Caco-2 (cell line): ENCODE measurements around the gene MYL3. TPM values are rescaled to one million over a fixed set of nuclear protein-coding genes. Genes with fewer than 3 reads are reported as not detected.

Experiments used
- BruUV-seq: library from RNA; stranded (reverse); fragments of 400-500 nt; replicated peaks from 2 replicates; lab custom pipeline; 2021; lab: Mats Ljungman, UMichigan
- CTCF ChIA-PET: fragments of 300-600 bp; sonication (Branson Sonifier 250); formaldehyde crosslinking; loops from one replicate; lab custom pipeline; 2022; ENCODE audit warnings: antibody characterized with exemption; lab: Charles Lee
- POLR2A ChIA-PET: fragments of 300-600 bp; sonication (Branson Sonifier 250); formaldehyde crosslinking; loops from one replicate; lab custom pipeline; 2022; ENCODE audit warnings: antibody characterized with exemption; lab: Charles Lee
- DNase-seq, 2 experiments: peaks; one replicate each; pipeline versions ENCODE4 v3.0.0 to v3.0.0-alpha.2; 2020 to 2022
- H3K27me3 ChIP-seq: replicated peaks from 2 replicates; pipeline ENCODE4 v1.6.0; 2011; ENCODE audit warnings: low read length; ENCODE audit not compliant: control insufficient read depth, insufficient read depth
- H3K36me3 ChIP-seq: 2 replicates; pipeline ENCODE4 v1.5.1; 2011; ENCODE audit warnings: low read length; ENCODE audit not compliant: control insufficient read depth, insufficient read depth
- H3K4me1 ChIP-seq: fragments of 250-450 bp; sonication (Bioruptor Pico); 2 replicates; pipeline ENCODE4 v1.5.1; 2020; ENCODE audit warnings: mild to moderate bottlenecking
- H3K4me3 ChIP-seq: 2 replicates; pipeline ENCODE4 v1.5.1; 2011; ENCODE audit warnings: low read depth, mild to moderate bottlenecking, control low read depth, low read length
- H3K9me3 ChIP-seq: fragments of 250-450 bp; sonication (Bioruptor Pico); 2 replicates; pipeline ENCODE4 v1.5.1; 2020; ENCODE audit warnings: mild to moderate bottlenecking, moderate library complexity
- H3K27ac Mint-ChIP-seq: one replicate; pipeline ENCODE4 v1.8.0; 2022; ENCODE audit warnings: mixed read lengths; ENCODE audit not compliant: unreplicated experiment
- H3K27me3 Mint-ChIP-seq: one replicate; pipeline ENCODE4 v1.8.0; 2022; ENCODE audit warnings: mixed read lengths; ENCODE audit not compliant: insufficient read depth, unreplicated experiment
- H3K36me3 Mint-ChIP-seq: one replicate; pipeline ENCODE4 v1.8.0; 2022; ENCODE audit warnings: mild to moderate bottlenecking, mixed read lengths; ENCODE audit not compliant: insufficient read depth, unreplicated experiment
- H3K4me1 Mint-ChIP-seq: one replicate; pipeline ENCODE4 v1.8.0; 2022; ENCODE audit warnings: low read depth, mixed read lengths; ENCODE audit not compliant: unreplicated experiment
- H3K4me3 Mint-ChIP-seq: one replicate; pipeline ENCODE4 v1.8.0; 2022; ENCODE audit warnings: mild to moderate bottlenecking, moderate library complexity, mixed read lengths; ENCODE audit not compliant: unreplicated experiment
- H3K9me3 Mint-ChIP-seq: one replicate; pipeline ENCODE4 v1.8.0; 2022; ENCODE audit warnings: mixed read lengths; ENCODE audit not compliant: unreplicated experiment
- intact Hi-C: fragments of 100-400 bp; cut with micrococcal nuclease; formaldehyde crosslinking; loops from one replicate; pipeline ENCODE4 v1.10.0; 2022; ENCODE audit not compliant: unreplicated experiment
- total RNA-seq: library from RNA; stranded (reverse); gene quantifications from 2 replicates; pipeline ENCODE4 v1.2.3, GENCODE V29; 2022
- TF ChIP-seq, protein P1 (sequence below), 2 experiments: fragments of 200-600 bp in 1 of 2; IDR thresholded peaks; 1 replicate in 1 of 2; 2 replicates in 1 of 2; pipeline versions ENCODE4 v1.5.1 to v1.8.0; 2011 to 2022; ENCODE audit warnings: antibody characterized with exemption in 1 of 2, control low read depth in 1 of 2, inconsistent platforms in 1 of 2, low read depth in 1 of 2, low read length in 1 of 2, mild to moderate bottlenecking in 1 of 2, moderate library complexity in 1 of 2; ENCODE audit not compliant: insufficient read depth in 1 of 2, severe bottlenecking in 1 of 2, unreplicated experiment in 1 of 2

The MYL3 gene
- total RNA-seq, 1 experiment from 2014 or later = 13.8 TPM

DNA sequence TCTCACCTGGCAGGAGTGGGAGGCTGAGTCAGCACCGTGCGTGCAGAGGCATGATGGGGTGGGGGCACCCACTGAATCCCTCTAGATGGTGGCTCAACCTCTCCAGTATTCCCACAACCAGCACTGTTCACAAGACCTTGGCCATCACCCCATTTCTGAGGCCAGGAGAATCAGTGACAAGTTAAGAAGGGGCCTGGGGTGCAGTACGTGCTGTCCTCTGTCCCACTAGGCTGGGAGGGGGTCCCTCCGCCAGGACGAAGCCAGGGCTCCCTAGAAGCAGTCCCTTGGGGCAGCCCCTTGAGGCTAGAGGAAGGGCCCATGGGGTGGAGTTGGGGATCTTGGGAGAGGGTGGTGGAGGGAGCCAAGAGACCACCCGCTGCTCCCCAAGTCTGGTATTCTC, 4.8 kb downstream of the MYL3 start:
- Histone ChIP-seq H3K4me3 (no peak overlapping the region), H3K4me1 (peaks cover 9% of the 10 kb centered on the region), H3K36me3 (no peaks in the 10 kb centered on the region), H3K9me3 (no peaks in the 10 kb centered on the region), H3K27me3 (no peaks in the 10 kb centered on the region)
- no peaks in the 10 kb centered on the region for H3K9me3 Mint-ChIP-seq
- no peaks in the 10 kb centered on the region for H3K27me3 Mint-ChIP-seq
- peaks cover 6% of the 10 kb centered on the region for H3K4me1 Mint-ChIP-seq
- TF ChIP-seq, protein P1, sequence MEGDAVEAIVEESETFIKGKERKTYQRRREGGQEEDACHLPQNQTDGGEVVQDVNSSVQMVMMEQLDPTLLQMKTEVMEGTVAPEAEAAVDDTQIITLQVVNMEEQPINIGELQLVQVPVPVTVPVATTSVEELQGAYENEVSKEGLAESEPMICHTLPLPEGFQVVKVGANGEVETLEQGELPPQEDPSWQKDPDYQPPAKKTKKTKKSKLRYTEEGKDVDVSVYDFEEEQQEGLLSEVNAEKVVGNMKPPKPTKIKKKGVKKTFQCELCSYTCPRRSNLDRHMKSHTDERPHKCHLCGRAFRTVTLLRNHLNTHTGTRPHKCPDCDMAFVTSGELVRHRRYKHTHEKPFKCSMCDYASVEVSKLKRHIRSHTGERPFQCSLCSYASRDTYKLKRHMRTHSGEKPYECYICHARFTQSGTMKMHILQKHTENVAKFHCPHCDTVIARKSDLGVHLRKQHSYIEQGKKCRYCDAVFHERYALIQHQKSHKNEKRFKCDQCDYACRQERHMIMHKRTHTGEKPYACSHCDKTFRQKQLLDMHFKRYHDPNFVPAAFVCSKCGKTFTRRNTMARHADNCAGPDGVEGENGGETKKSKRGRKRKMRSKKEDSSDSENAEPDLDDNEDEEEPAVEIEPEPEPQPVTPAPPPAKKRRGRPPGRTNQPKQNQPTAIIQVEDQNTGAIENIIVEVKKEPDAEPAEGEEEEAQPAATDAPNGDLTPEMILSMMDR (IDR thresholded peaks at IDR 0.05; ENCODE audit: insufficient read depth in 1 of 2, low read depth in 1 of 2, low read length in 1 of 2, severe bottlenecking in 1 of 2, unreplicated experiment in 1 of 2) = no peak
- no TSS peak for BruUV-seq
- peaks cover 5% of the 10 kb centered on the region for H3K36me3 Mint-ChIP-seq
- H3K4me3 Mint-ChIP-seq = no peak overlapping the region
- ChIA-PET POLR2A (no interaction called here), CTCF (no interaction called here)
- DNase-seq = peak in 1 of 2 experiments; percentile 22
- intact Hi-C loops = no loop called here
- H3K27ac Mint-ChIP-seq = no peak overlapping the region

DNA sequence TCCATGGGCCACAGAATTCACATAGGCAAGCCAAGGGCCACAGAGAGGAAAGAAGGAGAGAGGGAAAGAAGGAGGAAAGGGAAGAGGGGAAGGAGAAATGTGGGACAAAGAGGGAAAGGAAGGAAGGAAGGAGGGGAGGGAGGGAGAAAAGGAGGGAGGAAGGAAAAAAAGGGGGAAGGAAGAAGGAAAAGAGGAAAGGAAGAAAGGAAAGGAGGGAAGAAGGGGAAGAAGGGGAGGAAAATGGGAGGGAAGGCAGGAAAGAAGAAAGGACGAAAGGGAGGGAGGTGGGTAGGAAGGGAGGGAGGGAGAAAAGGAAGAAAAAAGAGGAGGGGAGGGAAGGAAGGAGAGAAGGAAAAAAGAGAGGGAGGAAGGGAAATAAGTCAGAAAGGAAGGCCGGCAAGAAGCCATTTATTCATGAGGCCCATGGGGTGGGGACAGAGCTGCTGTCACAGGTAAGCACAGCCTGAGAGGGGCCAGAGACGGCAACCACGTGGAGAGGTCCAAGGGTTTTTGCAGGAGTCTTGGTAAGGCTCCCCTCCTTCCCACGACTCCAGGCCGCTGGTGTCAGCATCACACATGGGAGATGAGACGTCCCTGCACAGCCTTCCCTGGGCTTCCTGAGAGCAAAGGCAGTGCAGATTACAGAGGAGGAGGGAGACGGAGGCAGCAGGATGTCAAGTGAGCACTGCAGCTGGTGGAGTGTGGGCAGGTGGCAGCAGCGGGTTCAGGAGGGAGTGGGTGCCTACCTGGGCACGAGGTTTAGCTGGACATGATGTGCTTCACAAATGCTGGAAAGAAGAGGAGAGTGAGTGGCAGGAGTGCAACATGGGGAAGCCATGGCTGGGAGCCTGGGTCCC, 5.5 kb downstream of the MYL3 start:
- no peak overlapping the region for H3K4me3 ChIP-seq
- H3K27ac Mint-ChIP-seq = no peak overlapping the region
- BruUV-seq = no TSS peak
- DNase-seq = no peak
- no peak overlapping the region for H3K4me3 Mint-ChIP-seq
- no peaks in the 10 kb centered on the region for H3K36me3 ChIP-seq
- no peaks in the 10 kb centered on the region for H3K27me3 Mint-ChIP-seq
- peaks cover 2% of the 10 kb centered on the region; the same call in 1 of the 2 replicates for H3K4me1 ChIP-seq
- H3K36me3 Mint-ChIP-seq = peaks cover 5% of the 10 kb centered on the region
- H3K9me3 Mint-ChIP-seq = no peaks in the 10 kb centered on the region
- no peaks in the 10 kb centered on the region for H3K9me3 ChIP-seq
- POLR2A ChIA-PET = no interaction called here
- no peaks in the 10 kb centered on the region for H3K4me1 Mint-ChIP-seq
- CTCF ChIA-PET = interaction anchor here (0.6 to 0.9 kb wide), 2 partner anchors 37 to 52 kb away, joined by 4 to 16 read pairs; no protein-coding TSS in a partner anchor
- TF ChIP-seq, protein P1 (IDR thresholded peaks at IDR 0.05; ENCODE audit: insufficient read depth in 1 of 2, low read depth in 1 of 2, low read length in 1 of 2, severe bottlenecking in 1 of 2, unreplicated experiment in 1 of 2) = no peak
- no peaks in the 10 kb centered on the region for H3K27me3 ChIP-seq
- intact Hi-C loops = no loop called here

DNA sequence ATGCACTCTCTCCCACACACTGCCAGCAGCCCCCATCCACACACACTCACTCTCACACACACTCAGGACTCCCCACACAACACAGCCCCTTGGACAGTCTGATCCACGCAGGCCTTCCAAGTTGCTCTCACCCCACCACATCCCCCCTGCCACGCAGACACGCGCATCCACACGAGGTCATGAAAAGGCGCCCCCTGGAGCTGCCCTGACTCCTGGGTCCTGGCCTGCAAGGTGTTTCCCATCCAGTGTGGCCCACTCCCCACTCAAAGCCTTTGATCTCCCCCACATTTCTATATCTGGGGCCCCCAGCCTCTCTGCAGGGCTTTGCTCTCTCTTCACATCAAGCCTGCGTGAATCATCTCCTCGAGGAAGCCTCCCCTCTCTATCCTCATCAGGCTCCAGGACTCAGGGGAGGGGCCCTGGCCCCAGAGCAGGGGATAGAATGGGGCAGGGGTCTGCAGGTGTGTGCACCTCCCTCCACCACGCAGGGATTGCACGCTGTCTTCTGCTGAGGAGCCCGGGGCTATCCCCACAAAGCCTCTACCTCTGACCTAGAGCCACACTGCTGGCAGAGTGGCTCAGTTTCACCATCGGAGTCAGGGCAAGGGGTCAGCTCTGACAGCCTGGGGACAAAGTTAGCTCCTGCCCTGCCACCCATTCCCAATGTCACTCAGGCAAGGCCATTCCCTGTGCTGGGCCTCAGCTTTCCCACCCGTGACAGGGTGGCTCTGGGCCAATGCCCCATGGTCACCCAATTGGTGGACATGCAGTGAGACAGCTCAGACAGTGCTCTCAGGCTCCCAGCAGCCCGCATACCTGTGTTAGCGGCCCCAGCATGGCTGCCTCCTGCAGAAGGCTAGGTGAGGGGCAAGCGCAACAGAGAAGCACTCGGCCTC, 6.4 kb downstream of the MYL3 start:
- no peak overlapping the region for H3K4me3 Mint-ChIP-seq
- Histone ChIP-seq H3K9me3 (no peaks in the 10 kb centered on the region), H3K4me1 (no peaks in the 10 kb centered on the region), H3K4me3 (no peak overlapping the region), H3K27me3 (no peaks in the 10 kb centered on the region), H3K36me3 (no peaks in the 10 kb centered on the region)
- peaks cover 5% of the 10 kb centered on the region for H3K36me3 Mint-ChIP-seq
- TF ChIP-seq, protein P1 (IDR thresholded peaks at IDR 0.05; ENCODE audit: insufficient read depth in 1 of 2, low read depth in 1 of 2, low read length in 1 of 2, severe bottlenecking in 1 of 2, unreplicated experiment in 1 of 2) = no peak
- H3K27me3 Mint-ChIP-seq = no peaks in the 10 kb centered on the region
- no TSS peak for BruUV-seq
- intact Hi-C loops = no loop called here
- no peaks in the 10 kb centered on the region for H3K4me1 Mint-ChIP-seq
- CTCF ChIA-PET = interaction anchor here (0.6 to 0.9 kb wide), 2 partner anchors 38 to 53 kb away, joined by 4 to 16 read pairs; no protein-coding TSS in a partner anchor
- POLR2A ChIA-PET = no interaction called here
- no peak overlapping the region for H3K27ac Mint-ChIP-seq
- H3K9me3 Mint-ChIP-seq = no peaks in the 10 kb centered on the region
- peak in 1 of 2 experiments; percentile 21 for DNase-seq
